ENCODE data around the gene NBPF20.
A peak's percentile ranks its signal among the peaks of the same experiment; 100 is the strongest.
"Not testable (repeated sequence)": the region's sequence is repeated elsewhere in the genome, so short reads cannot be mapped to it uniquely, and the experiment has no call there.

NBPF20 gene

DNA sequence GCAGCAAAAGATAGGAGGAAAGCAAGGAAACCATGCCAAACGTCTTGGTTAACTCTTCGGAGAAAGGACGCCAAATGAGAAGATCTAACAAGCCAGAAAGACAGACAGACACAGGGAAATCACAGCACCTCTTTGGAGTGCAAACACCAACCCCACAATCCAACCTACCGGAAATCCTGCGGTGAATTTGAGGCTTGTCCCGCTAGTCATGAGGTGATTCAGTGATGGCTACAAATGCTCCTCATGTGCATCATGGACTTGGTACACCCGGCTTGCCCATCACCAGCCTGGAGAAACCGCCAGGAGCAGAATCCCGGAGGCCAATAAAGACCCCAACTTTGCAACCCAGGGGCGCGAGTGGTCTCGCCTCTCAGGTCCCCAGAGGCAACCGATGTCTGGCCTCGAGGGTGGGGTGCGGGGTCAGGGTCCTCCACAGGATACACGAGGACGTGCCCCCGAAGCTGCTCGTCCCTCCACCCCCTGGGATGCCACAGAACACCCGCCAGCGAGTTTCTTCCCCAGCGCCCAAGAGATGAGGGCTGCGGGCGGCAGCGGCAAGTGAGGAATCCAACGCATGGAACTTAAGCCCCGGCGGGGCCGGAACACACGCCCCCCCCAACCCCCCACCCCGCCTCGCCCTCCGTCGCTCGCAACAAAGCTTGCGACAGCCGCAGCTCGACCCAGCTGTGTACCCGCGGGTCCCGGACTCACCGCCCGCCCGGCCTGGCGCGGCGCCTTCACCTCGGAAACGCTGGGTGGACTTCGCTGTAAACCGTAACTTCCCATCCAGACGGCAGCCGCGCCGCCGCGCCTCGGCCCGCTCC, 579 bp downstream of the NBPF20 start:
- H3K4me3 ChIP-seq (ENCODE audit: low read depth, low read length) = peak overlapping the region; percentile 56

GRCh38 chr1:145415149-145415548, 10.3 kb downstream of the NBPF20 start:
- H3K4me3 ChIP-seq (ENCODE audit: low read depth, low read length) = not testable (repeated sequence)

DNA sequence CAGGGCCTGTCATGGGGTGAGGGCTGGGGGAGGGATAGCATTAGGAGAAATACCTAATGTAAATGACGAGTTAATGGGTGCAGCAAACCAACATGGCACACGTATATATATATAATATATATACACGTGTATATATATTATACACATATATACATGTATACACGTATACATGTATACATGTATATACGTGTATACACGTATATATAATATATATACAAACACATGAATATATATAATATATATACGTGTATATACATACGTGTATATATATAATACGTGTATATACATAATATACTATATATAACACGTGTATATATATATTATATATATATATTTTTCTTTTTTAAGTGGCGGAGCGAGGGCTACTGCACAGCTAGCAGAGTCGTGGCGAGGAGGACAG, 18.1 kb downstream of the NBPF20 start:
- H3K4me3 ChIP-seq (ENCODE audit: low read depth, low read length) = not testable (repeated sequence)

- H3K4me3 ChIP-seq (ENCODE audit: low read depth, low read length) = not testable (repeated sequence)
Measured at GRCh38 chr1:145404949-145405348, 20.5 kb downstream of the NBPF20 start.

DNA sequence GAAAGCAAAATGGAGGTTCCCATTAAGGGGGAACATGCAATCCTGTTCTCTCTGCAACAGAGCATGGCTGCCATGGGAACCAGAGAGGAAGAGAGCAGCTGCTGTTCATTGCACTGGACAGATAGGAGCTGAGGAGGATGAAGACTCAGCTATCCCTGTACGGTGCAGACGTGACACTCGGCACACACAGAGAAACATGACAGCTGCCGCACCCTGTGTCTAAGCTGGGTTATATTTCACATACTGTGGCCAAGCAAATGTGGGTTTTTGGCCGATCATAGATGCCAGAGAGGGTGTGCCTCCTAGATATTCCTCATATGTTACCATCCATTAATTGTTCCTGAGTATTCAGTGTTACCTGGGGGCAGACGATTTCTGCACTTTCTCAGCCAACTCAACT, 24.7 kb downstream of the NBPF20 start:
- not testable (repeated sequence) for H3K4me3 ChIP-seq (ENCODE audit: low read depth, low read length)

Measured in iPS-11a (cell line).